HG02798 (cell line): ENCODE data around the gene PTCD2.

Experiments used
- ATAC-seq: cut with Tn5 transposase; IDR thresholded peaks from one replicate; pipeline ENCODE4 v1.9.1; 2021; ENCODE audit warnings: mild to moderate bottlenecking; ENCODE audit not compliant: unreplicated experiment, poor library complexity

Gene PTCD2

GRCh38 chr5:72408603-72409002 is 88.4 kb downstream of the PTCD2 start:
- no peak for ATAC-seq

- no peak for ATAC-seq
Measured at GRCh38 chr5:72410688-72411295, 90.6 kb downstream of the PTCD2 start.

GRCh38 chr5:72412283-72413055 is 92.3 kb downstream of the PTCD2 start:
- ATAC-seq, result no peak

- ATAC-seq, result no peak
Measured at GRCh38 chr5:72415616-72416325, 95.6 kb downstream of the PTCD2 start.

GRCh38 chr5:72417333-72418062 is 97.3 kb downstream of the PTCD2 start:
- no peak for ATAC-seq
